Astrocyte (in vitro differentiated cells and primary cell): Measurements from ENCODE around the gene APOC3. TPM values are rescaled to one million over a fixed set of nuclear protein-coding genes. Genes with fewer than 3 reads are reported as not detected.

Experiments used
- DNase-seq: peaks from one replicate; pipeline ENCODE4 v3.0.0-alpha.2; 2010; ENCODE audit warnings: low read depth
- FAIRE-seq: peaks from 2 replicates; lab custom pipeline; 2011; peaks lifted over from hg19 to GRCh38; lab: Jason Lieb, UNC
- H2AFZ ChIP-seq: 2 replicates; pipeline ENCODE4 v1.6.0; 2012; ENCODE audit warnings: low read depth, low read length, inconsistent platforms
- H3K27ac ChIP-seq: 2 replicates; pipeline ENCODE4 v1.5.1; 2011; ENCODE audit warnings: low read depth, low read length, inconsistent platforms
- H3K27me3 ChIP-seq: 2 replicates; pipeline ENCODE4 v1.6.0; 2011; ENCODE audit warnings: low read length, inconsistent platforms; ENCODE audit not compliant: insufficient read depth
- H3K36me3 ChIP-seq: 2 replicates; pipeline ENCODE4 v1.5.1; 2011; ENCODE audit warnings: low read length, inconsistent platforms; ENCODE audit not compliant: insufficient read depth
- H3K4me1 ChIP-seq: 2 replicates; pipeline ENCODE4 v1.5.1; 2011; ENCODE audit warnings: low read length, inconsistent platforms; ENCODE audit not compliant: insufficient read depth
- H3K4me2 ChIP-seq: 2 replicates; pipeline ENCODE4 v1.6.0; 2012; ENCODE audit warnings: low read length, inconsistent platforms
- H3K4me3 ChIP-seq: 2 replicates; pipeline ENCODE4 v1.5.1; 2011; ENCODE audit warnings: low read depth, mild to moderate bottlenecking, low read length, inconsistent platforms; ENCODE audit not compliant: insufficient read depth
- H3K79me2 ChIP-seq: 2 replicates; pipeline ENCODE4 v1.6.0; 2012; ENCODE audit warnings: mild to moderate bottlenecking, low read length, inconsistent platforms; ENCODE audit not compliant: insufficient read depth
- H3K9ac ChIP-seq: 2 replicates; pipeline ENCODE4 v1.6.0; 2012; ENCODE audit warnings: mild to moderate bottlenecking, low read length, inconsistent platforms
- H3K9me3 ChIP-seq: 2 replicates; pipeline ENCODE4 v1.5.1; 2012; ENCODE audit warnings: low read depth, mild to moderate bottlenecking, low read length, inconsistent platforms; ENCODE audit not compliant: insufficient read depth
- H4K20me1 ChIP-seq: 2 replicates; pipeline ENCODE4 v1.6.0; 2012; ENCODE audit warnings: low read length, inconsistent platforms; ENCODE audit not compliant: insufficient read depth
- H3K27ac Mint-ChIP-seq: one replicate; pipeline ENCODE4 v1.8.0; 2021; ENCODE audit warnings: mild to moderate bottlenecking, mixed read lengths; ENCODE audit not compliant: unreplicated experiment
- H3K27me3 Mint-ChIP-seq: one replicate; pipeline ENCODE4 v1.8.0; 2021; ENCODE audit warnings: low read depth, mixed read lengths; ENCODE audit not compliant: unreplicated experiment
- H3K36me3 Mint-ChIP-seq: one replicate; pipeline ENCODE4 v1.8.0; 2021; ENCODE audit warnings: low read depth, mixed read lengths; ENCODE audit not compliant: unreplicated experiment
- H3K4me1 Mint-ChIP-seq: one replicate; pipeline ENCODE4 v1.8.0; 2021; ENCODE audit warnings: low read depth, mixed read lengths; ENCODE audit not compliant: unreplicated experiment
- H3K4me3 Mint-ChIP-seq: one replicate; pipeline ENCODE4 v1.8.0; 2021; ENCODE audit warnings: mild to moderate bottlenecking, moderate library complexity, mixed read lengths; ENCODE audit not compliant: unreplicated experiment
- H3K9me3 Mint-ChIP-seq: one replicate; pipeline ENCODE4 v1.8.0; 2021; ENCODE audit warnings: mild to moderate bottlenecking, mixed read lengths; ENCODE audit not compliant: unreplicated experiment
- CTCF ChIP-seq: IDR thresholded peaks from 2 replicates; pipeline ENCODE4 v1.5.1; 2011; ENCODE audit warnings: low read depth, mild to moderate bottlenecking, inconsistent platforms, low read length, moderate library complexity; ENCODE audit not compliant: insufficient read depth
- EZH2 ChIP-seq: IDR thresholded peaks from 2 replicates; pipeline ENCODE4 v1.6.1; 2012; ENCODE audit warnings: mild to moderate bottlenecking, low read length, inconsistent platforms; ENCODE audit not compliant: insufficient read depth
- total RNA-seq: library from RNA; stranded (reverse); gene quantifications from 2 replicates; pipeline ENCODE4 v1.2.1, GENCODE V29; 2021

APOC3 gene
- total RNA-seq, 1 donor from 2014 or later = not detected

GRCh38 chr11:116791002-116791812, 38.5 kb upstream of the APOC3 start:
- H3K27me3 ChIP-seq = no peaks in the 10 kb centered on the region
- peaks cover 9% of the 10 kb centered on the region for H4K20me1 ChIP-seq
- no peak for FAIRE-seq
- H2AFZ ChIP-seq = peak overlapping the region; percentile 54
- no peak overlapping the region for H3K4me3 Mint-ChIP-seq
- H3K36me3 ChIP-seq = peaks cover 6% of the 10 kb centered on the region
- H3K27ac Mint-ChIP-seq = no peak overlapping the region
- H3K36me3 Mint-ChIP-seq = peaks cover 4% of the 10 kb centered on the region
- peaks cover 13% of the 10 kb centered on the region for H3K27me3 Mint-ChIP-seq
- no peak overlapping the region for H3K4me3 ChIP-seq
- H3K4me1 Mint-ChIP-seq = peaks cover 21% of the 10 kb centered on the region
- no peak overlapping the region for H3K27ac ChIP-seq
- no peak for DNase-seq
- H3K79me2 ChIP-seq = peaks cover 15% of the 10 kb centered on the region
- H3K9me3 ChIP-seq = no peaks in the 10 kb centered on the region
- H3K9me3 Mint-ChIP-seq = no peaks in the 10 kb centered on the region
- peak overlapping the region; percentile 45 for H3K4me2 ChIP-seq
- H3K4me1 ChIP-seq = peaks cover 28% of the 10 kb centered on the region
- no peak overlapping the region for H3K9ac ChIP-seq
- TF ChIP-seq EZH2 (no peak), CTCF (peak; percentile 66)

GRCh38 chr11:116791813-116792143, 37.9 kb upstream of the APOC3 start, which contains the start of gene APOA5:
Gene APOA5 (minus strand): TSS chr11:116791879. CDS start chr11:116791860, 19 bp downstream.
- Histone ChIP-seq H3K9ac (no peak within 1 kb of the TSS), H3K27ac (no peak within 1 kb of the TSS), H3K79me2 (peaks cover 9% of the 10 kb centered on the region), H3K36me3 (peaks cover under 1% of the 10 kb centered on the region), H3K4me3 (no peak within 1 kb of the TSS), H3K27me3 (no peaks in the 10 kb centered on the region), H3K9me3 (no peaks in the 10 kb centered on the region), H2AFZ (peak within 1 kb of the TSS; percentile 54), H3K4me2 (peak within 1 kb of the TSS; percentile 45), H3K4me1 (peaks cover 27% of the 10 kb centered on the region), H4K20me1 (peaks cover 3% of the 10 kb centered on the region)
- DNase-seq (no peak), FAIRE-seq (no peak)
- Mint-ChIP-seq H3K9me3 (no peaks in the 10 kb centered on the region), H3K4me1 (peaks cover 17% of the 10 kb centered on the region), H3K27ac (no peak within 1 kb of the TSS), H3K27me3 (peaks cover 13% of the 10 kb centered on the region), H3K36me3 (peaks cover 4% of the 10 kb centered on the region), H3K4me3 (no peak within 1 kb of the TSS)
- no peak for TF ChIP-seq EZH2
- no peak for TF ChIP-seq CTCF
